Gastrocnemius medialis (tissue), 4 donors: Measurements from ENCODE around the gene GPHN. TPM values are rescaled to one million over a fixed set of nuclear protein-coding genes. Genes with fewer than 3 reads are reported as not detected.

Experiments
- ATAC-seq, 2 donors: fragments of 150-250 bp; one replicate each; pipeline ENCODE4 v1.9.1; 2016
- DNase-seq, 2 donors: peaks; one replicate each; pipeline ENCODE4 v3.0.0-alpha.2; 2019
- H3K27ac ChIP-seq, 4 donors: fragments of 200-600 bp; sonication (generic); 1 replicate in 1 of 4; 2 replicates in 3 of 4; pipeline ENCODE4 v1.5.1; 2016 to 2018; ENCODE audit warnings: mild to moderate bottlenecking in 2 of 4, moderate library complexity in 1 of 4
- H3K27me3 ChIP-seq, 3 donors: fragments of 200-600 bp; sonication (generic) in 2 of 3; 1 replicate in 1 of 3; 2 replicates in 2 of 3; pipeline versions ENCODE4 v1.5.1 to v1.6.0; 2016 to 2019; ENCODE audit warnings: mild to moderate bottlenecking in 1 of 3, moderate library complexity in 1 of 3
- H3K36me3 ChIP-seq, 2 donors: fragments of 200-600 bp; sonication (generic) in 1 of 2; one replicate each; pipeline ENCODE4 v1.5.1; 2017 to 2018
- H3K4me1 ChIP-seq, 2 donors: fragments of 200-600 bp; sonication (generic) in 1 of 2; one replicate each; pipeline ENCODE4 v1.5.1; 2016 to 2017; ENCODE audit warnings: mild to moderate bottlenecking in 2 of 2
- H3K4me3 ChIP-seq, 4 donors: fragments of 200-600 bp; sonication (generic) in 3 of 4; 1 replicate in 1 of 4; 2 replicates in 3 of 4; pipeline ENCODE4 v1.5.1; 2016 to 2019; ENCODE audit warnings: mild to moderate bottlenecking in 2 of 4
- H3K9me3 ChIP-seq, 3 donors: fragments of 200-600 bp; sonication (generic) in 2 of 3; 1 replicate in 1 of 3; 2 replicates in 2 of 3; pipeline ENCODE4 v1.5.1; 2016 to 2019
- CTCF ChIP-seq, 5 experiments: fragments of 450-650 bp in 3 of 5; fragments of 200-600 bp in 2 of 5; sonication (generic) in 2 of 5; IDR thresholded peaks in 4 of 5; conservative IDR thresholded peaks in 1 of 5; 1 replicate in 4 of 5; 2 replicates in 1 of 5; pipeline ENCODE4 v1.5.1; 2016 to 2019; ENCODE audit warnings: antibody characterized with exemption in 5 of 5, mild to moderate bottlenecking in 3 of 5, moderate library complexity in 3 of 5
- POLR2A ChIP-seq, 2 donors: fragments of 450-650 bp; IDR thresholded peaks; one replicate each; pipeline ENCODE4 v1.6.1; 2017; ENCODE audit warnings: antibody characterized with exemption in 2 of 2, mild to moderate bottlenecking in 2 of 2, moderate library complexity in 2 of 2
- in situ Hi-C, 4 donors: fragments of 200-750 bp; cut with MboI; loops; one replicate each; pipeline versions ENCODE4 v1.15.0 to v1.8.0; 2017; ENCODE audit warnings: low sequenced_read_pairs in 4 of 4
- intact Hi-C: fragments of 100-400 bp; cut with DNase I; formaldehyde crosslinking; loops from one replicate; pipeline ENCODE4 v1.15.1; 2023; ENCODE audit warnings: low total_unique reads
- total RNA-seq, 4 donors: library from RNA; depleted of rRNA; stranded (reverse); fragments of >200 nt; gene quantifications; one replicate each; pipeline versions ENCODE4 v1.1.0 to v1.2.3, GENCODE V29; 2016

GPHN gene
- total RNA-seq, 4 donors from 2014 or later, result 10.3 to 33.3 (median 23.5) TPM

DNA sequence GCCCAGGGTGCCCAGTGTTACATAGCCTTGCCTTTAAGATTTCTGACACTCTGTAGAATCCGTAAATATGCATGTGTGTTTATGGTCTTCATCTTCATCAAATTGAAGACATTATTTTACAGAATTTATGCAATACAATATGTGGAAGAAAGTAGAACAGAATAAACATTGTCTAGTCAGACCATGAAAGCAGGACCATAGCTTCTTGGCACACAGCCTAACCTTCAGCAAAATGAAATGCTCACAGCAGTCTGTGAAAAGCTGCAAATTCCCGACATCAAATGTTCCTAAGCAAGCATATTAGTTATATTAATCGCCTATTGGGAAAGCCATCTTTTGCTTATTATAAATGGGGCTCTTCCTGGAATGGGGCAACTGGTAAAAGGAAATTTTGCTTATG, 570.0 kb downstream of the GPHN start:
- ATAC-seq (no peak), DNase-seq (no peak)
- Histone ChIP-seq H3K9me3 (no peaks in the 10 kb centered on the region), H3K27me3 (no peaks in the 10 kb centered on the region), H3K36me3 (no peaks in the 10 kb centered on the region), H3K4me3 (no peak overlapping the region), H3K27ac (no peak overlapping the region), H3K4me1 (no peaks in the 10 kb centered on the region)
- in situ Hi-C loops (no loop called here), intact Hi-C loops (no loop called here)
- TF ChIP-seq POLR2A (IDR thresholded peaks at IDR 0.05) (no peak), CTCF (IDR thresholded peaks at IDR 0.05 in 4 of 5, conservative IDR thresholded peaks at IDR 0.05 in 1 of 5) (no peak)

- intact Hi-C loops (no loop called here), in situ Hi-C loops (no loop called here)
- H3K4me1 ChIP-seq, result no peaks in the 10 kb centered on the region
- H3K4me3 ChIP-seq, result no peak overlapping the region
- DNase-seq (no peak), ATAC-seq (no peak)
- H3K9me3 ChIP-seq, result no peaks in the 10 kb centered on the region
- H3K36me3 ChIP-seq, result no peaks in the 10 kb centered on the region
- TF ChIP-seq POLR2A (IDR thresholded peaks at IDR 0.05) (no peak), CTCF (IDR thresholded peaks at IDR 0.05 in 4 of 5, conservative IDR thresholded peaks at IDR 0.05 in 1 of 5) (no peak)
- no peak overlapping the region for H3K27ac ChIP-seq
- no peaks in the 10 kb centered on the region for H3K27me3 ChIP-seq
These were observed 571.9 kb downstream of the GPHN start for GRCh38 chr14:67079846-67080245.

DNA sequence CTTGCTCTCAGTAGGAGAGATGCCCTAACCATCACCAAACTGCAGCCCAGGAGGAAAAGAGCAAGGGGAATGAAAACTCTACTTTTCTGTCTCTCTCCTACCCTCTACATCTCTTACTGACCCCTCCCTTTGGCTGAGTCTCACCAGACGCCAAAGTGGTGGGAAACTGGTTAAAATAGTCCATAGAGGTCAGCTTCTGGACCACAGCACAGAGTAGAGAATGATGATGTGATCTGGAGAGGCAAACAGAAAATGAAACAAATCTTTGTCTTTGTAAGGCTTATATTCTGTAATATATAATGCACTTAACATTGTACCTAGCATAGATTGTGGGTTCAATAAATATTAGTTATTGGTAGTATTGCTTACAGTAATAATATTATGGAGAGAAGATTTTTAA, 600.3 kb downstream of the GPHN start:
- TF ChIP-seq POLR2A (IDR thresholded peaks at IDR 0.05) (no peak), CTCF (IDR thresholded peaks at IDR 0.05 in 4 of 5, conservative IDR thresholded peaks at IDR 0.05 in 1 of 5) (no peak)
- Histone ChIP-seq H3K9me3 (no peaks in the 10 kb centered on the region), H3K36me3 (no peaks in the 10 kb centered on the region), H3K27ac (no peak overlapping the region), H3K4me3 (no peak overlapping the region), H3K4me1 (no peaks in the 10 kb centered on the region), H3K27me3 (no peaks in the 10 kb centered on the region)
- in situ Hi-C loops (loop anchor here in 3 of 4 donors (25.0 kb wide), 1 partner anchor 746 kb away; no protein-coding TSS in a partner anchor), intact Hi-C loops (no loop called here)
- DNase-seq (no peak), ATAC-seq (no peak)

DNA sequence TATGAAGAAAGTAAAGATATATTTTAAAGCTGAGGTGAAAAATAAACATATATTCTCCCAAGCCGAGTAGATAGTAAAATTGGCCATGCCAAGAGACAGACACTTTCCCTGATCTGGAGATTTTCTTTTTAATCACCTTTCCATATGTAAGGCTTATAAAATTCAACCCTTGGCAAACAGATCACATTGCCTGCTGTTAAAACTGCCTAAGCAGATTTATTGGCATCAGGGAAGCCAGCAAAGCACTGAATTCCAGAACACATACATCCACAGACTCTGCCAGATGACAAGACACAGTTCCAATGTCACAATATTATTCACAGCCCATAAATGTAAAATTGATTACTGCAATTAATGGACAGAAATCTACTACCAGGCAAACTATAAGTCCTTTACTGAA, 603.1 kb downstream of the GPHN start:
- in situ Hi-C loops (loop anchor here in 3 of 4 donors (25.0 kb wide), 1 partner anchor 749 kb away; no protein-coding TSS in a partner anchor), intact Hi-C loops (no loop called here)
- Histone ChIP-seq H3K36me3 (no peaks in the 10 kb centered on the region), H3K27me3 (no peaks in the 10 kb centered on the region), H3K4me1 (no peaks in the 10 kb centered on the region), H3K27ac (no peak overlapping the region), H3K9me3 (no peaks in the 10 kb centered on the region), H3K4me3 (no peak overlapping the region)
- no peak for DNase-seq
- ATAC-seq, result no peak
- TF ChIP-seq CTCF (IDR thresholded peaks at IDR 0.05 in 4 of 5, conservative IDR thresholded peaks at IDR 0.05 in 1 of 5) (no peak), POLR2A (IDR thresholded peaks at IDR 0.05) (no peak)

DNA sequence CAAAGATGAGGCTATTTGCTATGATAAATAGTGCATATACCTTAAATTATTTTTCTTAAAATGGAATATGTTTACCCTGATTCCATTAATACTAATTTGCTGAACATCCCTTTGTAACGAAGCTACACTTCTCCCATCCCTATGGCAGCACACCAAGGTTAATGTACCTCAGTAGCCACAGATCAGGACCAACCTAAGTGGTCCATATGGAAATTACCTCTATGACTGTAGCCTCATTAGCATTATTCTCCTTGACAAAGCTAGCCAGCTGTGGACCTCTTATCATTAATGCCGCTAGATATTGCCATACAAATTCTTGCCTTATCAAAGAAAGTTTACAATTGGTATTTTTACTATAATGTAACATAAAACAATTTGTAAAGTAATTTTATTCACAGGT, 604.4 kb downstream of the GPHN start:
- TF ChIP-seq POLR2A (IDR thresholded peaks at IDR 0.05) (no peak), CTCF (IDR thresholded peaks at IDR 0.05 in 4 of 5, conservative IDR thresholded peaks at IDR 0.05 in 1 of 5) (no peak)
- Histone ChIP-seq H3K9me3 (no peaks in the 10 kb centered on the region), H3K4me3 (no peak overlapping the region), H3K36me3 (no peaks in the 10 kb centered on the region), H3K4me1 (no peaks in the 10 kb centered on the region), H3K27ac (no peak overlapping the region), H3K27me3 (no peaks in the 10 kb centered on the region)
- in situ Hi-C loops (loop anchor here in 3 of 4 donors (25.0 kb wide), 1 partner anchor 750 kb away; no protein-coding TSS in a partner anchor), intact Hi-C loops (no loop called here)
- ATAC-seq (no peak), DNase-seq (no peak)
